ENCODE results near the gene INTS11.
"Not testable (repeated sequence)": the region's sequence is repeated elsewhere in the genome, so short reads cannot be mapped to it uniquely, and the experiment has no call there.

The INTS11 gene

DNA sequence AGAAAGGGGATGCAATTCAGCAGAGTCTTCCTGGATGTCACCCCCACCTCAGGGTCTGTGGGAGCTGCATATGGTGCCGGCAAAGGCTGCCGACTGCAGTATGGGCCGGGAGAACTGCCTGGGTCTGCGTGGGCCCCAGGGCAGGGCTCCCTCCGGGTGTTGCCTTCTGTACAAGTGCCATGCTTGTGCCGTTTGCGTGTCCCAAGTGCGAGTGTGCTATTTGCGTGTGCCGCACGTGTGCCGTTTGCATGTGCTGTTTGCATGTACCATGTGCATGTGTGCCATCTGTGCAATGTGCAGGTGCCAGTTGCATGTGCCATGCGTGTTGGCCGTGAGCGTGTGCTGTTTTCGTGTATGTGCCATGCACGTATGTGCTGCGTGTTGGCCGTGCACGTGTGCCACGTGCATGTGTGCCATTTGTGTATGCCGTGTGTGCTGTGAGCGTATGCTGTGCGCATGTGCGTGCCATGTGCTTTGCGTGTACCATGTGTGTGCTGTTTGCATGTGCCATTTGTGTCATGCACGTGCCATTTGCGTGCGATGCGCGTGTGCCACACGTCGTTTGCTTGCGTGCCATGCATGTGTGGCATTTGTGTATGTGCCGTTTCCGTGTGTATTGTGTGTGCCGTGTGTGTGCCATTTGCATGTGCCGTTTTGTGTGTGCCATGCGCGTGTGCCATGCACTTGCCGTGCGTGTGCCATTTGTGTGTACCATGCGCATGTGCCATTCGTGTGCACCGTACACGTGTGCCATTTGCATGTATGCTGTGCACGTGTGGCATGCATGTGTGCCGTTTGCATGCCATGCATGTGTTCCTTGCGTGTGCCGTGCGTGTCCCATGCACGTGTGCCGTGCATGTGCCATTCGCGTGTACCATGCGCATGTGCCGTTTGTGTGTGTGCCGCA is 5.1 kb upstream of the INTS11 start:
- no peak for DNase-seq

DNA sequence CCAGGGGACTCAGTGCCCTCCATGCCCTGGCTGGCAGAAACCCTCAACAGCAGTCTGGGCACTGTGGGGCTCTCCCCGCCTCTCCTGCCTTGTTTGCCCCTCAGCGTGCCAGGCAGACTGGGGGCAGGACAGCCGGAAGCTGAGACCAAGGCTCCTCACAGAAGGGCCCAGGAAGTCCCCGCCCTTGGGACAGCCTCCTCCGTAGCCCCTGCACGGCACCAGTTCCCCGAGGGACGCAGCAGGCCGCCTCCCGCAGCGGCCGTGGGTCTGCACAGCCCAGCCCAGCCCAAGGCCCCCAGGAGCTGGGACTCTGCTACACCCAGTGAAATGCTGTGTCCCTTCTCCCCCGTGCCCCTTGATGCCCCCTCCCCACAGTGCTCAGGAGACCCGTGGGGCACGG is 3.8 kb upstream of the INTS11 start:
- no peak for DNase-seq

- no peak for DNase-seq
Observed at GRCh38 chr1:1327291-1327690, 2.8 kb upstream of the INTS11 start.

DNA sequence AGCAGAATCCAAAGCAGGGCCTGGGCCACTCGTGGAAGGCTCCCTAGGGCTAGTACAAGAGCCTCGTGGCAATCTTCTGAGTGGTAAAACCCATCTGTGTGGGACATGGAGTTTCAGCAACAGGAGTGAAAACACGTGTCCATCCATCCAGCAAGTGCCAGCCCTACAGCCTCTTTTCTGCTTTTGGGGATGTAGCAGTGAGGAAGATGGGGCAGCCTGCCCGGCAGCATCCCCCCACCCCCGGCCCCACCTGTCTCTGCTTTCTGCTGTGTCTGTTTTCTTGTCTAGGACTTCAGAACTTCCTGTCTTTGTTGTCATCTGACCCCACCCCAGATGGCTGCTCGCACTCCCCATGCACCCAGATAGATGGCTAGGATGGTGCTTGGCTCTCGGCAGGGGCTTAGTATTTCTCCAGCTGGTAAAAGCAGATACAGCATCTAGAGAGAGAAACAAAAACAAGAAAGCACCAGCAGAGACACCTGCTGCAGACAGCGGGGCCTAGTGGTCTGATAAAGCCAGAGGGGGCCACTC is 1.7 kb upstream of the INTS11 start:
- DNase-seq = no peak

GRCh38 chr1:1325288-1326074 is 1.0 kb upstream of the INTS11 start:
- no peak for DNase-seq

GRCh38 chr1:1324084-1324523 is 356 bp downstream of the INTS11 start:
- no peak for DNase-seq

- DNase-seq = no peak
Observed at GRCh38 chr1:1322952-1323351, 1.5 kb downstream of the INTS11 start.

DNA sequence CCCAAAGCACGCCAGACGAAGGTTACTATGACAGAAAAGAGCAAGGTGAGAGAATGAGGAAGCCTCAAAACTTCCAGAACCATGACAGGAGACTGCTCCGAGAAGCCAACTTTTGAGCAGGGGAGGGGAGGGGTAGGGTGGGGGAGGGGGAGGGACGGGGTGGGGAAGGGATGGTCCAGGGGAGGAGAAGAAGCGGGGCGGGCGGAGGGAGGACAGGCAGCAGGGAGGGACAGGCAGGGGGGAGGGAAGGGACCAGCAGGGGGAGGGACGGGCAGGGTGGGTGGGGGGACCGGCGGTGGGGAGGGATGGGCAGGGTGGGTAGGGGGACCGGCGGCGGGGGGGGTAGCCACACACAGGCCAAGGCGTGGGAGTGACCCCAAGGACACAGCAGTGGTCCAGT is 2.0 kb downstream of the INTS11 start:
- DNase-seq = no peak

GRCh38 chr1:1321477-1321876 is 3.0 kb downstream of the INTS11 start:
- DNase-seq = no peak

- DNase-seq = no peak
Observed at GRCh38 chr1:1320666-1321448, 3.6 kb downstream of the INTS11 start.

DNA sequence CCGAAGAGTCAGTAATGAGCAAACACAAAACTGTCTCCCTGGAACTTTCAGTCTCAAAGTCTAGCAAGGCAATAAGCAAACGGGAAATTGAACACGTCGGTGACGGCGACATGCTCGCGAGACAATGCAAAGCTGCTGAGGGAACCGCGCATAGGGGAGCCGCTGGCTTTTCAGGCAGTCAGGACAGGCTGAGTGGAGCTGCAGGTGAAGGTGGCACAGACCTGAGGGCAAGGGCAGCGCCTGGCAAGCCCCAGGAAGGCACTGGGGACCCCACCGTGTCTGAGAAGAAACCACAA is 4.9 kb downstream of the INTS11 start:
- no peak for DNase-seq

GRCh38 chr1:1318777-1319645 is 5.4 kb downstream of the INTS11 start:
- DNase-seq = no peak

DNA sequence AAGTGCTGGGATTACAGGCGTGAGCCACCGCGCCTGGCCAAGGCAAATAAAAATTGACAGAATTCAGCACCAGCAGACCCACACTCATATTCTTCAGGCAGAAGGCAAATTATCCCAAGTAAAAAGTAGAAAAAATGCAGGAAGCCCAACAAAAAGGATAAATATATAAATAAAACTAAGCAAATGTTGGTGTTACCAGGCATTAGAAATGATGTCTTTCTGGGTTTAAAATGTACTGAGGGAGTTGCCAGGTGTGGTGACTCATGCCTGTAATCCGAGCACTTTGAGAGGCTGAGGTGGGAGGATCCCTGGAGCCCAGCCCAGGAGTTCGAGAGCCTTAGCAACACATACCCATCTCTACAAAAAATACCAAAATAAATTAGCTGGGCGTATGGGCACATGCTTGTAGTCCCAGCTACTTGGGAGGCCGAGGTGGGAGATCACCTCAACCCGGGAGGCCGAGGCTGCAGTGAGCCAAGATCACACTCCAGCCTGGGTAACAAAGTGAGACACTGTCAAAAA is 6.3 kb downstream of the INTS11 start:
- DNase-seq = no peak

- DNase-seq = no peak
Observed at GRCh38 chr1:1317420-1317819, 7.0 kb downstream of the INTS11 start.

DNA sequence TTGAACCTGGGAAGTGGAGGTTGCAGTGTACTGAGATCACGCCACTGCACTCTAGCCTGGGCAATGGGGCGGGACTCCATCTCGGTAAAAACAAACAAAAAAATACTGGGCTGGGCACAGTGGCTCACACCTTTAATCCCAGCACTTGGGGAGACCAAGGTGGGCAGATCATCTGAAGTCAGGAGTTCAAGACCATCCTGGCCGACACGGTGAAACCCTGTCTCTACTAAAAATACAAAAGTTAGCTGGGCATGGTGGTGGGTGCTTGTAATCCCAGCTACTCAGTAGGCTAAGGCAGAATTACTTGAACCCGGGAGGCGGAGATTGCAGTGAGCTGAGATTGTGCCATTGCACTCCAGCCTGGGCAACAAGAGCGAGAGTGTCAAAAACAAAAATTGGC is 8.3 kb downstream of the INTS11 start:
- not testable (repeated sequence) for DNase-seq

DNA sequence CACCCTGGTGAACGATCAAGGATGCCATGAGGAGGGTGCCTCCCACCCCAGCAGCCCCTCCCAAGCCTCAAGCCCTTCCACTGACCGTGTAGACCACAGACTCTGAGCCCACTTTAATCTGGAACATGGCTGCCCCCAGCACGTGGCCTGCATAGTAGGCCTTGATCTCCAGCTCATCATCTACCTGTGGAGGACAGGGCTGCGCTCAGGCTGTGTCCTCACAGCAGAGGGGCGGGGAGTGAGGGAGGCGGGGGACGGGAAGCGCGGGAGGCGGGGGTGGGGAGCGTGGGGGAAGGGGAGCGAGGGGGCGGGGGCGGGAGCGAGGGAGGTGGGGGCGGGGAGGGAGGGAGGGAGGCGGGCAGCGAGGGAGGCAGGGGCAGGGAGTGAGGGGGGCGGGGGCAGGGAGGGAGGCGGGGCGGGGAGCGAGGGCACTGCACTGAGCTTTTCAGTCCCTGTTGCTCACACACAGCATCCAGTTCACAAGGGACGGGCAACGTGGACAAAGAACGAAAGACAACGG is 9.0 kb downstream of the INTS11 start:
- DNase-seq = no peak

- DNase-seq = no peak
Observed at GRCh38 chr1:1314678-1315335, 9.7 kb downstream of the INTS11 start.

- no peak for DNase-seq
Observed at GRCh38 chr1:1314237-1314586, 10.2 kb downstream of the INTS11 start.

GRCh38 chr1:1313500-1314236 is 10.8 kb downstream of the INTS11 start:
- no peak for DNase-seq

Measured in stimulated activated CD4-positive, alpha-beta T cell treated with anti-CD3 and anti-CD28 coated beads, Interleukin-12 subunit alpha, Interleukin-12 subunit beta, amount 100 ng/mL, for 4 hours (primary cell).